H1 (cell line): ENCODE results near the gene CD164. TPM values are rescaled to one million over a fixed set of nuclear protein-coding genes. Genes with fewer than 3 reads are reported as not detected.

Experiments used
- CTCF ChIA-PET: fragments of 300-600 bp; sonication (Branson Sonifier 250); formaldehyde crosslinking; loops from one replicate; lab custom pipeline; 2021; ENCODE audit not compliant: partially characterized antibody; lab: Charles Lee
- POLR2A ChIA-PET: fragments of 300-600 bp; sonication (Branson Sonifier 250); formaldehyde crosslinking; loops from one replicate; lab custom pipeline; 2021; ENCODE audit warnings: inconsistent platforms; ENCODE audit not compliant: partially characterized antibody; lab: Charles Lee
- DNase-seq, 2 experiments: peaks; one replicate each; pipeline versions ENCODE4 v3.0.0 to v3.0.0-alpha.2; 2010 to 2022; ENCODE audit warnings: low spot score in 2 of 2, low read depth in 1 of 2, mixed read lengths in 1 of 2
- FAIRE-seq: peaks from 2 replicates; lab custom pipeline; 2011; peaks lifted over from hg19 to GRCh38; lab: Jason Lieb, UNC
- H2AFZ ChIP-seq: 2 replicates; pipeline ENCODE4 v1.8.1; 2012; ENCODE audit warnings: low read length, inconsistent platforms
- H2AK5ac ChIP-seq: 2 replicates; pipeline ENCODE4 v1.6.1; 2013; ENCODE audit warnings: low read depth, low read length
- H2BK120ac ChIP-seq: replicated peaks from 2 replicates; pipeline ENCODE3; 2013; ENCODE audit warnings: low read depth, low read length, inconsistent platforms
- H2BK12ac ChIP-seq: 2 replicates; pipeline ENCODE4 v1.6.1; 2013; ENCODE audit warnings: low read depth, low read length
- H2BK15ac ChIP-seq: 2 replicates; pipeline ENCODE4 v1.6.1; 2013; ENCODE audit warnings: low read length
- H2BK20ac ChIP-seq: 2 replicates; pipeline ENCODE4 v1.6.1; 2013; ENCODE audit warnings: low read length
- H2BK5ac ChIP-seq: 2 replicates; pipeline ENCODE4 v1.6.1; 2013; ENCODE audit warnings: low read depth, low read length
- H3K14ac ChIP-seq: 2 replicates; pipeline ENCODE4 v1.6.1; 2013; ENCODE audit warnings: inconsistent platforms; ENCODE audit not compliant: insufficient read length
- H3K18ac ChIP-seq: 2 replicates; pipeline ENCODE4 v1.6.1; 2013; ENCODE audit warnings: low read length; ENCODE audit errors: extremely low read depth
- H3K23ac ChIP-seq: 2 replicates; pipeline ENCODE4 v1.6.1; 2013; ENCODE audit warnings: inconsistent platforms; ENCODE audit not compliant: insufficient read length
- H3K23me2 ChIP-seq: 2 replicates; pipeline ENCODE4 v1.6.1; 2013; ENCODE audit warnings: low read depth, low read length
- H3K27ac ChIP-seq: 2 replicates; pipeline ENCODE4 v1.6.1; 2011; ENCODE audit warnings: low read depth, low read length, inconsistent platforms
- H3K27me3 ChIP-seq, 4 experiments: replicated peaks in 1 of 4; 1 replicate in 1 of 4; 2 replicates in 3 of 4; pipeline versions ENCODE4 v1.6.1 to v1.8.1; 2011 to 2013; ENCODE audit warnings: low read length in 3 of 4, mild to moderate bottlenecking in 3 of 4, inconsistent platforms in 2 of 4, mixed read lengths in 2 of 4, moderate library complexity in 1 of 4; ENCODE audit not compliant: control insufficient read depth in 3 of 4, insufficient read depth in 3 of 4; ENCODE audit errors: extremely low read depth in 1 of 4
- H3K36me3 ChIP-seq, 4 experiments: 2 replicates each; pipeline versions ENCODE4 v1.6.1 to v1.8.1; 2011 to 2013; ENCODE audit warnings: mild to moderate bottlenecking in 4 of 4, low read length in 3 of 4, moderate library complexity in 2 of 4, control low read depth in 1 of 4, inconsistent platforms in 1 of 4; ENCODE audit not compliant: insufficient read depth in 4 of 4, control insufficient read depth in 2 of 4
- H3K4ac ChIP-seq: replicated peaks from 2 replicates; pipeline ENCODE3; 2013; ENCODE audit warnings: low read length, low read depth, mixed read lengths, inconsistent platforms; ENCODE audit not compliant: insufficient read length
- H3K4me1 ChIP-seq, 4 experiments: replicated peaks in 1 of 4; 1 replicate in 1 of 4; 2 replicates in 3 of 4; pipeline versions ENCODE4 v1.6.1 to v1.8.1; 2011 to 2013; ENCODE audit warnings: low read length in 3 of 4, inconsistent platforms in 2 of 4, mixed read lengths in 1 of 4; ENCODE audit not compliant: insufficient read depth in 4 of 4, control insufficient read depth in 3 of 4
- H3K4me2 ChIP-seq, 2 experiments: 2 replicates each; pipeline versions ENCODE4 v1.6.1 to v1.8.1; 2011 to 2013; ENCODE audit warnings: low read depth in 2 of 2, low read length in 2 of 2, control low read depth in 1 of 2, inconsistent platforms in 1 of 2, mild to moderate bottlenecking in 1 of 2; ENCODE audit not compliant: insufficient read depth in 1 of 2
- H3K4me3 ChIP-seq, 4 experiments: fragments of 200-600, 300-600 bp in 1 of 4; sonication (generic), shearing (Covaris generic), sonication (Bioruptor Twin) in 1 of 4; 2 replicates each; pipeline versions ENCODE4 v1.5.1 to v1.8.1; 2011 to 2016; ENCODE audit warnings: low read length in 4 of 4, low read depth in 3 of 4, control low read depth in 2 of 4, inconsistent platforms in 2 of 4, mild to moderate bottlenecking in 2 of 4, mixed read lengths in 1 of 4, moderate library complexity in 1 of 4; ENCODE audit not compliant: insufficient read depth in 2 of 4; ENCODE audit errors: extremely low read depth in 1 of 4
- H3K56ac ChIP-seq: replicated peaks from 2 replicates; pipeline ENCODE3; 2013; ENCODE audit warnings: low read depth, mild to moderate bottlenecking, mixed read lengths, low read length, inconsistent platforms; ENCODE audit not compliant: insufficient read length
- H3K79me1 ChIP-seq: 2 replicates; pipeline ENCODE4 v1.6.1; 2013; ENCODE audit warnings: low read depth, low read length, control low read depth
- H3K79me2 ChIP-seq, 2 experiments: 2 replicates each; pipeline versions ENCODE4 v1.6.1 to v1.8.1; 2012 to 2013; ENCODE audit warnings: low read length in 2 of 2, mild to moderate bottlenecking in 2 of 2, inconsistent platforms in 1 of 2; ENCODE audit not compliant: insufficient read depth in 2 of 2, control insufficient read depth in 1 of 2
- H3K9ac ChIP-seq, 4 experiments: replicated peaks in 1 of 4; 1 replicate in 1 of 4; 2 replicates in 3 of 4; pipeline versions ENCODE4 v1.6.1 to v1.8.1; 2011 to 2013; ENCODE audit warnings: low read depth in 3 of 4, low read length in 3 of 4, control low read depth in 2 of 4, mild to moderate bottlenecking in 2 of 4, moderate library complexity in 2 of 4, inconsistent platforms in 1 of 4; ENCODE audit errors: extremely low read depth in 1 of 4
- H3K9me3 ChIP-seq, 2 experiments: 2 replicates each; pipeline versions ENCODE4 v1.6.1 to v1.8.1; 2012 to 2013; ENCODE audit warnings: mild to moderate bottlenecking in 2 of 2, moderate library complexity in 2 of 2, control low read depth in 1 of 2, inconsistent platforms in 1 of 2, low read depth in 1 of 2, low read length in 1 of 2, mixed read lengths in 1 of 2; ENCODE audit not compliant: insufficient read depth in 2 of 2
- H4K20me1 ChIP-seq, 2 experiments: replicated peaks in 1 of 2; 2 replicates each; pipeline versions ENCODE3 to v1.8.1; 2011 to 2013; ENCODE audit warnings: inconsistent platforms in 2 of 2, low read length in 2 of 2, mild to moderate bottlenecking in 1 of 2; ENCODE audit not compliant: insufficient read depth in 2 of 2, control insufficient read depth in 1 of 2
- H4K5ac ChIP-seq: 2 replicates; pipeline ENCODE4 v1.6.1; 2013; ENCODE audit warnings: low read length, low read depth, mixed read lengths, inconsistent platforms; ENCODE audit not compliant: insufficient read length
- H4K8ac ChIP-seq: 2 replicates; pipeline ENCODE4 v1.8.0; 2013; ENCODE audit warnings: mild to moderate bottlenecking, moderate library complexity, low read length, inconsistent platforms; ENCODE audit not compliant: insufficient read depth; ENCODE audit errors: extremely low read depth
- H4K91ac ChIP-seq: replicated peaks from 2 replicates; pipeline ENCODE3; 2013; ENCODE audit warnings: low read length, mixed read lengths, inconsistent platforms; ENCODE audit not compliant: insufficient read length
- BRCA1 ChIP-seq: IDR thresholded peaks from 2 replicates; pipeline ENCODE4 v1.6.1; 2012; ENCODE audit warnings: low read depth, low read length, improper control_type of control experiment
- CBX5 ChIP-seq: fragments of 300-800, 300-1000 bp; sonication (generic); IDR thresholded peaks from 2 replicates; pipeline ENCODE4 v1.7.1; 2016; ENCODE audit warnings: antibody characterized with exemption, low read length, low read depth
- CEBPB ChIP-seq: IDR thresholded peaks from 2 replicates; pipeline ENCODE4 v1.6.1; 2012; ENCODE audit warnings: low read depth, low read length
- CTBP2 ChIP-seq: IDR thresholded peaks from 2 replicates; pipeline ENCODE4 v1.7.0; 2011; ENCODE audit warnings: borderline replicate concordance, mild to moderate bottlenecking, moderate library complexity, mixed read lengths, low read length; ENCODE audit not compliant: insufficient read depth, insufficient read length
- FOSL1 ChIP-seq: IDR thresholded peaks from 2 replicates; pipeline ENCODE4 v1.6.1; 2011; ENCODE audit warnings: mild to moderate bottlenecking, low read depth, low read length, moderate library complexity; ENCODE audit not compliant: insufficient read depth
- PHF8 ChIP-seq: fragments of 200-600 bp; sonication (generic); conservative IDR thresholded peaks from 2 replicates; pipeline ENCODE4 v1.7.1; 2012; ENCODE audit warnings: low read depth, mild to moderate bottlenecking, inconsistent platforms, low read length, moderate library complexity
- RBBP5 ChIP-seq: IDR thresholded peaks from 2 replicates; pipeline ENCODE4 v1.7.1; 2012; ENCODE audit warnings: low read depth, mild to moderate bottlenecking, inconsistent platforms, low read length, moderate library complexity, borderline replicate concordance
- SUZ12 ChIP-seq: fragments of 200-600 bp; sonication (generic); IDR thresholded peaks from 2 replicates; pipeline ENCODE4 v1.6.1; 2012; ENCODE audit warnings: mild to moderate bottlenecking, inconsistent platforms, low read length, moderate library complexity, mixed read lengths
- TBP ChIP-seq: IDR thresholded peaks from 2 replicates; pipeline ENCODE4 v1.6.1; 2011; ENCODE audit warnings: low read depth, low read length, improper control_type of control experiment
- WGBS, 2 experiments: shearing (Covaris generic) in 1 of 2; methylation state at CpG; one replicate each; pipeline versions ENCODE4 v1.1.6 to v1.1.7; 2013 to 2015; ENCODE audit warnings: low lambda C conversion rate in 2 of 2, mixed read lengths in 2 of 2, inconsistent platforms in 1 of 2, low coverage in 1 of 2, missing lambda C conversion rate in 1 of 2; ENCODE audit not compliant: insufficient replicate concordance in 2 of 2, insufficient coverage in 1 of 2, insufficient read length in 1 of 2; ENCODE audit errors: extremely low coverage in 1 of 2, missing lambda C conversion rate in 1 of 2; 5-methylcytosine and 5-hydroxymethylcytosine counted together
- polyA plus RNA-seq, 7 experiments: library from polyadenylated mRNA; depleted of rRNA in 3 of 7; stranded (reverse) in 5 of 7; unstranded in 2 of 7; fragments of >200 nt in 5 of 7; fragments of 200-250 nt in 2 of 7; gene quantifications; 1 replicate in 5 of 7; 2 replicates in 1 of 7; 4 replicates in 1 of 7; pipeline versions ENCODE4 v1.2.1 to v1.2.3, GENCODE V29; 2011 to 2013; ENCODE audit warnings: missing spikeins in 2 of 7, mixed read lengths in 2 of 7
- total RNA-seq: library from RNA; stranded (reverse); fragmentation: NEBNext Ultra II Directional; extraction: Animal tissue kit (Norgen Biotek cat#: 25700); gene quantifications from 2 replicates; pipeline ENCODE4 v1.2.1, GENCODE V29; 2021
- TF ChIP-seq, protein P1 (sequence below), 3 experiments: IDR thresholded peaks; 1 replicate in 2 of 3; 2 replicates in 1 of 3; pipeline versions ENCODE4 v1.5.1 to v1.6.1; 2011; ENCODE audit warnings: low read length in 3 of 3, mild to moderate bottlenecking in 3 of 3, inconsistent platforms in 2 of 3, low read depth in 1 of 3, moderate library complexity in 1 of 3; ENCODE audit not compliant: insufficient read depth in 1 of 3; ENCODE audit errors: control extremely low read depth in 1 of 3

Gene CD164
- total and polyA plus RNA-seq, 2 of the 8 experiments (the other 6 are each of a cell fraction or from before 2014, with no cell fraction given), result 69.3 to 94.3 TPM

DNA sequence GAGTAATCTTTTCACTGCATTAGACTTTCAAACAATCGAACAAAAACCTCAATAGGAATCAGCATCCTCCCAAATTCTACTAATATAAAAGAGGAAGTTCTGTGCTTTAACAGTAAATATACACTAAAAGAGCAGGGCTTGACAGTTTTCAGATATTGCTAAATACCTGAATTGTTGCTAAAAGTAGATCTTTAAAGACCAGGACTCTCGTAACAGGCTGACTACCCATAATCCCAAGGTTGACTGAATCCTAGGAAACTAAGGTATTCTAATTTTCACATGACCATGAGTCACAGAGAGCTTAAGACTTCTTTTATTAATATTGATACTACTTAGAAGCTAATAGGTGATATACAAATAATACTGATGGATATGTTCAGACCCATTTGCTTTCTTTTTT lies 10.1 kb downstream of the CD164 start:
- H2AK5ac ChIP-seq, result no peak overlapping the region
- no peak overlapping the region for H2BK120ac ChIP-seq
- H4K5ac ChIP-seq, result no peak overlapping the region
- H3K18ac ChIP-seq, result no peak overlapping the region
- WGBS, 2 experiments, result 88% methylated on average over 2 of the region's 2 CpGs; no CpG with 5 or more reads in 1 of the 2 experiments
- H2BK5ac ChIP-seq, result no peak overlapping the region
- H4K91ac ChIP-seq, result no peak overlapping the region
- H3K23ac ChIP-seq, result no peak overlapping the region
- TF ChIP-seq CEBPB, result no peak
- no peak for TF ChIP-seq BRCA1
- no peak for TF ChIP-seq TBP
- TF ChIP-seq CBX5, result no peak
- no peak for TF ChIP-seq CTBP2
- no peak for TF ChIP-seq SUZ12
- TF ChIP-seq FOSL1, result no peak
- no peak for TF ChIP-seq PHF8
- TF ChIP-seq, protein P1, sequence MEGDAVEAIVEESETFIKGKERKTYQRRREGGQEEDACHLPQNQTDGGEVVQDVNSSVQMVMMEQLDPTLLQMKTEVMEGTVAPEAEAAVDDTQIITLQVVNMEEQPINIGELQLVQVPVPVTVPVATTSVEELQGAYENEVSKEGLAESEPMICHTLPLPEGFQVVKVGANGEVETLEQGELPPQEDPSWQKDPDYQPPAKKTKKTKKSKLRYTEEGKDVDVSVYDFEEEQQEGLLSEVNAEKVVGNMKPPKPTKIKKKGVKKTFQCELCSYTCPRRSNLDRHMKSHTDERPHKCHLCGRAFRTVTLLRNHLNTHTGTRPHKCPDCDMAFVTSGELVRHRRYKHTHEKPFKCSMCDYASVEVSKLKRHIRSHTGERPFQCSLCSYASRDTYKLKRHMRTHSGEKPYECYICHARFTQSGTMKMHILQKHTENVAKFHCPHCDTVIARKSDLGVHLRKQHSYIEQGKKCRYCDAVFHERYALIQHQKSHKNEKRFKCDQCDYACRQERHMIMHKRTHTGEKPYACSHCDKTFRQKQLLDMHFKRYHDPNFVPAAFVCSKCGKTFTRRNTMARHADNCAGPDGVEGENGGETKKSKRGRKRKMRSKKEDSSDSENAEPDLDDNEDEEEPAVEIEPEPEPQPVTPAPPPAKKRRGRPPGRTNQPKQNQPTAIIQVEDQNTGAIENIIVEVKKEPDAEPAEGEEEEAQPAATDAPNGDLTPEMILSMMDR (IDR thresholded peaks at IDR 0.05; ENCODE audit: control extremely low read depth in 1 of 3, insufficient read depth in 1 of 3, low read depth in 1 of 3, low read length in 3 of 3), result no peak
- TF ChIP-seq RBBP5, result no peak
- H3K4me2 ChIP-seq, result no peak overlapping the region
- no peak overlapping the region for H3K4ac ChIP-seq
- no peak for FAIRE-seq
- no peaks in the 10 kb centered on the region for H3K4me1 ChIP-seq
- no peak overlapping the region for H3K14ac ChIP-seq
- no peak overlapping the region for H2AFZ ChIP-seq
- H4K20me1 ChIP-seq, result peaks cover 4 to 5% of the 10 kb centered on the region in 2 experiments
- H3K23me2 ChIP-seq, result peaks cover 3% of the 10 kb centered on the region; the same call in 1 of the 2 replicates
- POLR2A ChIA-PET, result interaction anchor here (3.5 kb wide), 1 partner anchor 10 kb away, joined by 20 read pairs; the partner anchor contains the start of gene CD164
- H3K4me3 ChIP-seq, result no peak overlapping the region
- no peak overlapping the region for H2BK15ac ChIP-seq
- no peaks in the 10 kb centered on the region for H3K79me1 ChIP-seq
- no peak overlapping the region for H3K27ac ChIP-seq
- no peak overlapping the region for H3K56ac ChIP-seq
- no peaks in the 10 kb centered on the region for H3K9me3 ChIP-seq
- peaks cover 27 to 87% (median 57%) of the 10 kb centered on the region in 4 experiments for H3K36me3 ChIP-seq
- CTCF ChIA-PET, result interaction anchor here (0.7 to 1.0 kb wide), 2 partner anchors 24 to 184 kb away, joined by 3 read pairs; no protein-coding TSS in a partner anchor
- no peaks in the 10 kb centered on the region for H3K27me3 ChIP-seq
- H2BK12ac ChIP-seq, result no peak overlapping the region
- H2BK20ac ChIP-seq, result no peak overlapping the region
- H3K79me2 ChIP-seq, result peaks cover 0 to 13% of the 10 kb centered on the region in 2 experiments; a peak in 2 of 4 replicates
- no peak overlapping the region for H3K9ac ChIP-seq
- H4K8ac ChIP-seq, result no peak overlapping the region
- no peak for DNase-seq
